A549 (cell line): ENCODE data around the gene SV2C. TPM values are rescaled to one million over a fixed set of nuclear protein-coding genes. Genes with fewer than 3 reads are reported as not detected.

ENCODE experiments used
- ATAC-seq, 2 experiments: fragments of 200-7000 bp in 1 of 2; fragments of >200 bp in 1 of 2; cut with Nextera tagmentation in 1 of 2; cut with Tn5 transposase in 1 of 2; 3 replicates each; pipeline versions ENCODE4 v1.8.0 to v1.9.1; 2018 to 2020; ENCODE audit warnings: mild to moderate bottlenecking in 1 of 2, moderate library complexity in 1 of 2
- CTCF ChIA-PET: fragments of 300-600 bp; sonication (Branson Sonifier 250); formaldehyde crosslinking; extraction: SDS; loops from one replicate; lab custom pipeline; 2021; ENCODE audit warnings: antibody characterized with exemption, inconsistent platforms; lab: Yijun Ruan, JAX
- POLR2A ChIA-PET: fragments of 350-600 bp; formaldehyde crosslinking; extraction: SDS; loops from one replicate; lab custom pipeline; 2021; ENCODE audit warnings: antibody characterized with exemption, inconsistent platforms; lab: Yijun Ruan, JAX
- DNase-seq, 2 experiments: peaks; one replicate each; pipeline versions ENCODE4 v3.0.0 to v3.0.0-alpha.2; 2011 to 2016; ENCODE audit warnings: low read depth in 1 of 2, low spot score in 1 of 2
- FAIRE-seq: peaks from 2 replicates; lab custom pipeline; 2011; peaks lifted over from hg19 to GRCh38; lab: Jason Lieb, UNC
- H3K27ac ChIP-seq, 2 experiments: fragments of >200 bp; sonication (Bioruptor Twin); formaldehyde crosslinking; 3 replicates each; pipeline ENCODE4 v1.5.1; 2016 to 2017
- H3K4me1 ChIP-seq: fragments of >200 bp; sonication (Bioruptor Twin); formaldehyde crosslinking; 3 replicates; pipeline ENCODE4 v1.6.1; 2016
- H3K4me2 ChIP-seq: fragments of >200 bp; sonication (Bioruptor Twin); formaldehyde crosslinking; 3 replicates; pipeline ENCODE4 v1.6.1; 2016
- H3K4me3 ChIP-seq: fragments of >200 bp; sonication (Bioruptor Twin); formaldehyde crosslinking; 3 replicates; pipeline ENCODE4 v1.5.1; 2016
- H3K9me3 ChIP-seq: fragments of >200 bp; sonication (Bioruptor Twin); formaldehyde crosslinking; 3 replicates; pipeline ENCODE4 v1.6.1; 2016
- ATOH8 ChIP-seq: fragments of 250-450 bp; sonication (Bioruptor Pico); IDR thresholded peaks from 2 replicates; pipeline ENCODE4 v1.5.0; 2020; ENCODE audit warnings: low read depth, mild to moderate bottlenecking, moderate library complexity
- BHLHE40 ChIP-seq: IDR thresholded peaks from 2 replicates; pipeline ENCODE4 v1.6.1; 2012; ENCODE audit warnings: low read depth, low read length, inconsistent platforms
- CBX2 ChIP-seq: fragments of 200-600 bp; sonication (generic); IDR thresholded peaks from 2 replicates; pipeline ENCODE4 v1.6.1; 2016; ENCODE audit warnings: low read depth, mild to moderate bottlenecking, borderline replicate concordance
- CBX8 ChIP-seq: fragments of 200-600 bp; sonication (generic); IDR thresholded peaks from 2 replicates; pipeline ENCODE4 v1.6.1; 2016
- EHF ChIP-seq: fragments of 250-450 bp; sonication (Bioruptor Pico); IDR thresholded peaks from 2 replicates; pipeline ENCODE4 v1.5.0; 2020; ENCODE audit warnings: mild to moderate bottlenecking
- ELK1 ChIP-seq: fragments of 150-350 bp; IDR thresholded peaks from 2 replicates; pipeline ENCODE4 v1.6.1; 2014; ENCODE audit warnings: low read depth, mild to moderate bottlenecking, low read length
- HDAC2 ChIP-seq: fragments of 200-600 bp; sonication (generic); IDR thresholded peaks from 2 replicates; pipeline ENCODE4 v1.6.1; 2016
- HES2 ChIP-seq: fragments of >200 bp; sonication (Bioruptor Twin); formaldehyde crosslinking; IDR thresholded peaks from 2 replicates; pipeline ENCODE4 v1.6.1; 2016
- HMGXB4 ChIP-seq: fragments of 250-450 bp; sonication (Bioruptor Pico); IDR thresholded peaks from 2 replicates; pipeline ENCODE4 v1.5.0; 2021; ENCODE audit warnings: mild to moderate bottlenecking, moderate library complexity, borderline replicate concordance
- HOXA7 ChIP-seq: fragments of 250-450 bp; sonication (Bioruptor Pico); IDR thresholded peaks from 2 replicates; pipeline ENCODE4 v1.5.0; 2020; ENCODE audit warnings: mild to moderate bottlenecking, moderate library complexity
- JUN ChIP-seq, 2 experiments: fragments of >200 bp; sonication (Bioruptor Twin); formaldehyde crosslinking; IDR thresholded peaks; 2 replicates in 1 of 2; 3 replicates in 1 of 2; pipeline ENCODE4 v1.6.1; 2016 to 2017
- KDM5A ChIP-seq: fragments of 200-600 bp; sonication (generic); IDR thresholded peaks from 2 replicates; pipeline ENCODE4 v1.6.1; 2016; ENCODE audit warnings: antibody characterized with exemption, mild to moderate bottlenecking
- MAFK ChIP-seq: fragments of 450-650 bp; IDR thresholded peaks from 2 replicates; pipeline ENCODE4 v1.6.1; 2014; ENCODE audit not compliant: partially characterized antibody
- NFE2L2 ChIP-seq: fragments of 150-350 bp; conservative IDR thresholded peaks from 2 replicates; pipeline ENCODE4 v1.6.1; 2014; ENCODE audit warnings: low read length
- NPAS2 ChIP-seq: fragments of 250-450 bp; sonication (Bioruptor Pico); IDR thresholded peaks from 2 replicates; pipeline ENCODE4 v1.8.0; 2022; ENCODE audit warnings: mild to moderate bottlenecking, moderate library complexity, borderline replicate concordance
- POLR2AphosphoS2 ChIP-seq: conservative IDR thresholded peaks from 2 replicates; pipeline ENCODE4 v1.6.1; 2012; ENCODE audit warnings: low read length, improper control_type of control experiment, inconsistent platforms
- RCOR1 ChIP-seq: fragments of 150-350 bp; IDR thresholded peaks from 2 replicates; pipeline ENCODE4 v1.6.1; 2014; ENCODE audit warnings: antibody characterized with exemption, low read length, low read depth
- TP53 ChIP-seq: fragments of 250-450 bp; sonication (Bioruptor Pico); IDR thresholded peaks from 2 replicates; pipeline ENCODE4 v1.5.0; 2021; ENCODE audit warnings: mild to moderate bottlenecking, moderate library complexity
- ZSCAN20 ChIP-seq: fragments of 250-450 bp; sonication (Bioruptor Pico); IDR thresholded peaks from 2 replicates; pipeline ENCODE4 v1.8.0; 2022; ENCODE audit warnings: mild to moderate bottlenecking, moderate library complexity
- WGBS: methylation state at CpG from one replicate; pipeline ENCODE4 v1.1.6; 2017; ENCODE audit errors: missing lambda C conversion rate; 5-methylcytosine and 5-hydroxymethylcytosine counted together
- polyA plus RNA-seq, 4 experiments: library from polyadenylated mRNA; depleted of rRNA in 3 of 4; stranded (reverse); fragments of >200 nt; fragmentation: RNase III in 1 of 4; extraction: RNeasy Plus Mini Kit Qiagen cat#74134 plus additional on column Dnase treatment in 1 of 4; gene quantifications; 2 replicates in 3 of 4; 3 replicates in 1 of 4; pipeline ENCODE4 v1.2.3, GENCODE V29; 2011 to 2017
- TF ChIP-seq, protein P1 (sequence below): fragments of >200 bp; sonication (Bioruptor Twin); formaldehyde crosslinking; IDR thresholded peaks from 3 replicates; pipeline ENCODE4 v1.5.1; 2016

SV2C gene
- polyA plus RNA-seq, 2 of the 4 experiments (the other 2 are of a cell fraction): not detected

GRCh38 chr5:76290321-76290757 is 207.2 kb downstream of the SV2C start:
- Histone ChIP-seq H3K9me3 (no peaks in the 10 kb centered on the region), H3K27ac (no peak overlapping the region), H3K4me3 (no peak overlapping the region), H3K4me1 (no peaks in the 10 kb centered on the region), H3K4me2 (no peak overlapping the region)
- DNase-seq (no peak), ATAC-seq (no peak), FAIRE-seq (no peak)
- CTCF ChIA-PET: no interaction called here
- TF ChIP-seq MAFK (no peak), ATOH8 (no peak), NFE2L2 (no peak), RCOR1 (no peak)
- POLR2A ChIA-PET: no interaction called here
- 46% methylated on average over 3 of the region's 3 CpGs for WGBS

- Histone ChIP-seq H3K4me1 (no peaks in the 10 kb centered on the region), H3K9me3 (no peaks in the 10 kb centered on the region), H3K27ac (no peak overlapping the region), H3K4me3 (no peak overlapping the region), H3K4me2 (no peak overlapping the region)
- FAIRE-seq: no peak
- WGBS: 56% methylated on average over 8 of the region's 8 CpGs
- POLR2A ChIA-PET: no interaction called here
- CTCF ChIA-PET: interaction anchor here (1.0 to 1.2 kb wide), 3 partner anchors 10 to 18 kb away, joined by 3 to 4 read pairs (median 3); no protein-coding TSS in a partner anchor
- ATAC-seq: no peak
- TF ChIP-seq ELK1 (no peak), HOXA7 (CRISPR knock-in tag) (no peak), HDAC2 (no peak), MAFK (peak; percentile 48), EHF (no peak)
- no peak for DNase-seq
These were observed 208.3 kb downstream of the SV2C start for GRCh38 chr5:76291305-76292077.

- no peak for DNase-seq
- no peak overlapping the region for H3K4me2 ChIP-seq
- no peaks in the 10 kb centered on the region for H3K9me3 ChIP-seq
- H3K4me3 ChIP-seq: no peak overlapping the region
- 10% methylated on average over 2 of the region's 2 CpGs for WGBS
- no peaks in the 10 kb centered on the region for H3K4me1 ChIP-seq
- no peak overlapping the region for H3K27ac ChIP-seq
- TF ChIP-seq ATOH8 (no peak), MAFK (peak; percentile 29)
- ChIA-PET POLR2A (no interaction called here), CTCF (interaction anchor here (1.2 to 1.6 kb wide), 2 partner anchors 13 to 17 kb away, joined by 4 to 7 read pairs; no protein-coding TSS in a partner anchor)
- ATAC-seq: no peak
- no peak for FAIRE-seq
These were observed 209.6 kb downstream of the SV2C start for GRCh38 chr5:76292620-76293322.

DNA sequence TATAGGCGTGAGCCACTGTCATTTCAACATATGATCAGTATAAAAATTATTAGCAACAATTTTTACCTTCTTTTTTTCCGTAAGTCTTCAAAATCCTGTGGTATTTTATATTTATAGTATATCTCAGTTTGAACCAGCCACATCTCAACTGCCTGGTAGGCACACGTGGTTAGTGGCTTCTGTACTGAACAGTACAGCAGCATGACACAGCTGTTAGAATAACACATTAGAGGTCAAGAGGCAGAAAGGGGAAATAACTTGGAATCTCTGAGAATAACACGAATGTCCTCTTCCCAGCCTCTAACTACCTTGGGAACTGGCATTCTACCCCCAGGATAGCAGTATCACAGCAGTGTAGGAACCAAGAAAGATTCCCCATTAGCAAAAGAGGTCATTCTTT is 211.4 kb downstream of the SV2C start:
- Histone ChIP-seq H3K27ac (no peak overlapping the region), H3K9me3 (no peaks in the 10 kb centered on the region), H3K4me1 (no peaks in the 10 kb centered on the region), H3K4me2 (no peak overlapping the region), H3K4me3 (no peak overlapping the region)
- no peak for FAIRE-seq
- no peak for DNase-seq
- ATAC-seq: no peak
- CTCF ChIA-PET: no interaction called here
- WGBS: 29% methylated on average over 4 of the region's 4 CpGs
- POLR2A ChIA-PET: no interaction called here
- TF ChIP-seq CBX8: no peak
- no peak for TF ChIP-seq NFE2L2
- no peak for TF ChIP-seq KDM5A
- no peak for TF ChIP-seq BHLHE40
- TF ChIP-seq ZSCAN20 (CRISPR knock-in tag): no peak
- TF ChIP-seq JUN (IDR thresholded peaks at IDR 0.05): no peak
- TF ChIP-seq TP53 (CRISPR knock-in tag): no peak
- TF ChIP-seq CBX2: no peak
- TF ChIP-seq HMGXB4 (CRISPR knock-in tag): no peak
- no peak for TF ChIP-seq NPAS2 (CRISPR knock-in tag)
- no peak for TF ChIP-seq HES2
- TF ChIP-seq, protein P1, sequence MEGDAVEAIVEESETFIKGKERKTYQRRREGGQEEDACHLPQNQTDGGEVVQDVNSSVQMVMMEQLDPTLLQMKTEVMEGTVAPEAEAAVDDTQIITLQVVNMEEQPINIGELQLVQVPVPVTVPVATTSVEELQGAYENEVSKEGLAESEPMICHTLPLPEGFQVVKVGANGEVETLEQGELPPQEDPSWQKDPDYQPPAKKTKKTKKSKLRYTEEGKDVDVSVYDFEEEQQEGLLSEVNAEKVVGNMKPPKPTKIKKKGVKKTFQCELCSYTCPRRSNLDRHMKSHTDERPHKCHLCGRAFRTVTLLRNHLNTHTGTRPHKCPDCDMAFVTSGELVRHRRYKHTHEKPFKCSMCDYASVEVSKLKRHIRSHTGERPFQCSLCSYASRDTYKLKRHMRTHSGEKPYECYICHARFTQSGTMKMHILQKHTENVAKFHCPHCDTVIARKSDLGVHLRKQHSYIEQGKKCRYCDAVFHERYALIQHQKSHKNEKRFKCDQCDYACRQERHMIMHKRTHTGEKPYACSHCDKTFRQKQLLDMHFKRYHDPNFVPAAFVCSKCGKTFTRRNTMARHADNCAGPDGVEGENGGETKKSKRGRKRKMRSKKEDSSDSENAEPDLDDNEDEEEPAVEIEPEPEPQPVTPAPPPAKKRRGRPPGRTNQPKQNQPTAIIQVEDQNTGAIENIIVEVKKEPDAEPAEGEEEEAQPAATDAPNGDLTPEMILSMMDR: no peak
- no peak for TF ChIP-seq POLR2AphosphoS2
